OCI-LY3 (cell line): ENCODE measurements around the gene RNF187.

Experiments
- CTCF ChIP-seq: fragments of 200-600, 300-600 bp; sonication (generic); IDR thresholded peaks from 2 replicates; pipeline ENCODE4 v1.5.1; 2014; ENCODE audit warnings: antibody characterized with exemption, low read length, low read depth
- EZH2phosphoT487 ChIP-seq: fragments of 200-600 bp; shearing (Covaris generic); IDR thresholded peaks from 2 replicates; pipeline ENCODE4 v1.6.1; 2018; ENCODE audit warnings: antibody characterized with exemption, mixed run types, low read depth

GRCh38 chr1:228438266-228438665, 48.9 kb upstream of the RNF187 start:
- TF ChIP-seq CTCF (no peak), EZH2phosphoT487 (no peak)
